Subcutaneous adipose tissue (tissue), 4 donors: Measurements from ENCODE around the gene MGA. TPM values are rescaled to one million over a fixed set of nuclear protein-coding genes. Genes with fewer than 3 reads are reported as not detected.

Source experiments
- CTCF ChIP-seq: fragments of 450-650 bp; IDR thresholded peaks from one replicate; pipeline ENCODE4 v1.5.1; 2016; ENCODE audit warnings: low read depth, mild to moderate bottlenecking, control low read depth, antibody characterized with exemption, moderate library complexity
- total RNA-seq, 4 donors: library from RNA; depleted of rRNA; stranded (reverse); fragments of >200 nt; gene quantifications; one replicate each; pipeline ENCODE4 v1.1.0, GENCODE V29; 2016

The MGA gene
- total RNA-seq, 4 donors from 2014 or later: 29.1 to 43.4 (median 33.3) TPM

GRCh38 chr15:41782371-41783282, 122.4 kb downstream of the MGA start:
- no peak for TF ChIP-seq CTCF

GRCh38 chr15:41783296-41783695, 123.1 kb downstream of the MGA start:
- no peak for TF ChIP-seq CTCF

GRCh38 chr15:41788262-41788661, 128.1 kb downstream of the MGA start:
- no peak for TF ChIP-seq CTCF

- TF ChIP-seq CTCF: no peak
Measured at GRCh38 chr15:41789236-41789635, 129.0 kb downstream of the MGA start.

GRCh38 chr15:41789662-41790061, 129.5 kb downstream of the MGA start:
- no peak for TF ChIP-seq CTCF

GRCh38 chr15:41790169-41790568, 130.0 kb downstream of the MGA start:
- TF ChIP-seq CTCF: no peak

GRCh38 chr15:41790756-41791546, 130.7 kb downstream of the MGA start:
- no peak for TF ChIP-seq CTCF
